ENCODE results near the gene OR2AE1. TPM values are rescaled to one million over a fixed set of nuclear protein-coding genes. Genes with fewer than 3 reads are reported as not detected.

Gene OR2AE1
- total RNA-seq, 1 experiment from 2014 or later, result not detected

DNA sequence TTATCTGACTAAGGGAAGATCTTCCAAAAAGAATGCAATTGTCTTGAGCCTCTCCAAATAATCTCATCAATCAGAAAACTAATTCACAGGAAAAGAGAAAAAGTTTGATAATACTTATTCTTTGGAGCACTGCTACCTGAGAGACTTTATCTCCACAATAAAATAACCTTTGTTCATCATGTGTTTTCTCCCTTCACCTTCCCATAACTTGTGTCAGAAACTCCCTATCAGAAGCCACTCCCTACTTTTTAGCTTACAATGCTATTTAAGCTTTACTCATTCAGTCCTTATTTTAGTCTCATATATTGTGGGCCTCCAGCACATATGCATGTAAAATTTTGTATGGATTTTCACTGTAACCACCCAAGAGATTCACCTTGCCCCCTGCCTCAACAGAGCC, 48.0 kb downstream of the OR2AE1 start:
- ChIA-PET POLR2A (ENCODE audit: unreplicated experiment) (no interaction called here), CTCF (no interaction called here)
- Histone ChIP-seq H3K27ac (no peak overlapping the region), H3K27me3 (ENCODE audit: insufficient read depth, low read depth) (peaks cover 6% of the 10 kb centered on the region; the same call in 1 of the 2 replicates), H3K4me1 (replicated peaks; ENCODE audit: insufficient read depth) (peaks cover 16% of the 10 kb centered on the region), H3K4me2 (no peak overlapping the region), H4K20me1 (ENCODE audit: insufficient read depth) (no peaks in the 10 kb centered on the region), H3K9me2 (ENCODE audit: insufficient read depth) (no peaks in the 10 kb centered on the region), H3K4me3 (no peak overlapping the region), H3F3A (ENCODE audit: insufficient read depth, low read depth) (peaks cover 8% of the 10 kb centered on the region; the same call in 1 of the 2 replicates), H3K36me3 (ENCODE audit: low read depth) (no peaks in the 10 kb centered on the region), H3K9me3 (ENCODE audit: insufficient read depth, low read depth) (no peaks in the 10 kb centered on the region), H3K79me2 (ENCODE audit: low read depth) (no peaks in the 10 kb centered on the region), H2AFZ (no peak overlapping the region)
- intact Hi-C loops (cut with micrococcal nuclease; ENCODE audit: unreplicated experiment), result no loop called here
- TF ChIP-seq, protein P1, sequence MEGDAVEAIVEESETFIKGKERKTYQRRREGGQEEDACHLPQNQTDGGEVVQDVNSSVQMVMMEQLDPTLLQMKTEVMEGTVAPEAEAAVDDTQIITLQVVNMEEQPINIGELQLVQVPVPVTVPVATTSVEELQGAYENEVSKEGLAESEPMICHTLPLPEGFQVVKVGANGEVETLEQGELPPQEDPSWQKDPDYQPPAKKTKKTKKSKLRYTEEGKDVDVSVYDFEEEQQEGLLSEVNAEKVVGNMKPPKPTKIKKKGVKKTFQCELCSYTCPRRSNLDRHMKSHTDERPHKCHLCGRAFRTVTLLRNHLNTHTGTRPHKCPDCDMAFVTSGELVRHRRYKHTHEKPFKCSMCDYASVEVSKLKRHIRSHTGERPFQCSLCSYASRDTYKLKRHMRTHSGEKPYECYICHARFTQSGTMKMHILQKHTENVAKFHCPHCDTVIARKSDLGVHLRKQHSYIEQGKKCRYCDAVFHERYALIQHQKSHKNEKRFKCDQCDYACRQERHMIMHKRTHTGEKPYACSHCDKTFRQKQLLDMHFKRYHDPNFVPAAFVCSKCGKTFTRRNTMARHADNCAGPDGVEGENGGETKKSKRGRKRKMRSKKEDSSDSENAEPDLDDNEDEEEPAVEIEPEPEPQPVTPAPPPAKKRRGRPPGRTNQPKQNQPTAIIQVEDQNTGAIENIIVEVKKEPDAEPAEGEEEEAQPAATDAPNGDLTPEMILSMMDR (conservative IDR thresholded peaks at IDR 0.05), result no peak
- no peak for TF ChIP-seq EZH2 (IDR thresholded peaks at IDR 0.05; ENCODE audit: low read depth)
- BruUV-seq (replicated peaks), result no TSS peak
- no peak for DNase-seq

DNA sequence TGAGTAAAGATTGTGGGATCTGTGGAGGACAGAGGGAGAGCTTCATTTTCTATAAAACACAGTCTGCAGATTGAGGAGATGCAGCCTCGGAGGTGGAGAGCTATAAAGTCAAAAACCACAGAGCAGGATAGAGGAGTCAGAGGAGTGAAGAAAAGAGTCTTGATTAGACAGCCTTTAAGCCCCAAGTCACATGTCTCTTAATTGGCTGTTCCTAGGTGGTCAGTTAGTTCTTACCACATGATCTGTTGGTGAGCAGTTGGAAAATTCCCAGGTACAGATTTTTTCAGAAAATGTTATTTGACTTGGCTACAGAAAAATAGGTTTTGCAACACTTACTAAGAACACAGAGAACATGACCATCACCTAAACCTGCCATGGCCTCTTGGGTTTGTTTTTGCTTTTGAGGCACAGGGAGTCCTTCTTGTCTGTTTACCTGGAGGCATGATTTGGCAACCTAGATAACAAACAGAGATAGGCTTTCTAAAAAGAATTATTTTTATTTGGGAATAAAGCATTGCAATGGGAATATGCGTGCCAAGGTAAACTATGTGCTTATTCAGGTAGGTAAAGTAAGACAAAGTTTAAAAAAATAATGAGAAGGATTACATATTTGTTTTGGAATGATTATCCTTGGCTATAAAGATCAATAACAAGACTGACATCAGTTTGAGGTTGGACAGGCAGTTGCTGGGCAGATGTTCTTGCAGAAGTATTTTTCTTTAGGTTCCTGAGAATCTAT, 49.6 kb downstream of the OR2AE1 start:
- intact Hi-C loops (cut with micrococcal nuclease; ENCODE audit: unreplicated experiment), result no loop called here
- ChIA-PET POLR2A (ENCODE audit: unreplicated experiment) (no interaction called here), CTCF (no interaction called here)
- Histone ChIP-seq H3K4me3 (no peak overlapping the region), H3K9me2 (ENCODE audit: insufficient read depth) (no peaks in the 10 kb centered on the region), H4K20me1 (ENCODE audit: insufficient read depth) (no peaks in the 10 kb centered on the region), H2AFZ (no peak overlapping the region), H3K36me3 (ENCODE audit: low read depth) (no peaks in the 10 kb centered on the region), H3F3A (ENCODE audit: insufficient read depth, low read depth) (peaks cover 8% of the 10 kb centered on the region; the same call in 1 of the 2 replicates), H3K27me3 (ENCODE audit: insufficient read depth, low read depth) (peaks cover 6% of the 10 kb centered on the region; the same call in 1 of the 2 replicates), H3K4me2 (0 out of 2 replicates have a peak overlapping the region, but pooled peaks have one; percentile 0), H3K9me3 (ENCODE audit: insufficient read depth, low read depth) (no peaks in the 10 kb centered on the region), H3K79me2 (ENCODE audit: low read depth) (no peaks in the 10 kb centered on the region), H3K27ac (no peak overlapping the region), H3K4me1 (replicated peaks; ENCODE audit: insufficient read depth) (peaks cover 16% of the 10 kb centered on the region)
- peak in 1 of 2 experiments; percentile 53 for DNase-seq
- no TSS peak for BruUV-seq (replicated peaks)
- TF ChIP-seq EZH2 (IDR thresholded peaks at IDR 0.05; ENCODE audit: low read depth), result no peak
- TF ChIP-seq, protein P1 (conservative IDR thresholded peaks at IDR 0.05), result no peak

Other genes with a start within 250 kb of the OR2AE1 start
- gene CYP3A5, start 197.0 kb downstream of the OR2AE1 start, total RNA-seq (2021), result 2.0 and 3.2 TPM in 2 replicates
- gene CYP3A7, start 141.8 kb downstream of the OR2AE1 start, total RNA-seq (2021), result not detected in 2 replicates
- gene CYP3A4, start 92.8 kb downstream of the OR2AE1 start, total RNA-seq (2021), result not detected in 2 replicates
- not detected in 2 replicates for gene CYP3A43, start 49.0 kb downstream of the OR2AE1 start, total RNA-seq (2021)
- gene TRIM4, start 42.5 kb upstream of the OR2AE1 start, total RNA-seq (2021), result 34.0 and 35.8 TPM in 2 replicates
- gene GJC3, start 52.6 kb upstream of the OR2AE1 start, total RNA-seq (2021), result not detected in 2 replicates
- gene AZGP1, start 99.0 kb upstream of the OR2AE1 start, total RNA-seq (2021), result 0.70 TPM in 1 of 2 replicates, not detected in the other
- 69.4 and 70.3 TPM in 2 replicates for gene ZKSCAN1, start 138.6 kb upstream of the OR2AE1 start, total RNA-seq (2021)
- gene ZSCAN21, start 172.7 kb upstream of the OR2AE1 start, total RNA-seq (2021), result 8.9 and 9.7 TPM in 2 replicates
- gene ZNF3, start 204.7 kb upstream of the OR2AE1 start, total RNA-seq (2021), result 35.2 and 39.0 TPM in 2 replicates
- 120 and 145 TPM in 2 replicates for gene COPS6, start 211.9 kb upstream of the OR2AE1 start, total RNA-seq (2021)
- 195 and 238 TPM in 2 replicates for gene MCM7, start 224.4 kb upstream of the OR2AE1 start, total RNA-seq (2021)
- 18.1 and 26.2 TPM in 2 replicates for gene AP4M1, start 224.6 kb upstream of the OR2AE1 start, total RNA-seq (2021)
- 91.4 and 108 TPM in 2 replicates for gene TAF6, start 242.3 kb upstream of the OR2AE1 start, total RNA-seq (2021)
- gene CNPY4, start 242.6 kb upstream of the OR2AE1 start, total RNA-seq (2021), result 10.3 and 10.5 TPM in 2 replicates
- gene MBLAC1, start 249.9 kb upstream of the OR2AE1 start, total RNA-seq (2021), result 0.70 and 1.4 TPM in 2 replicates

All from PC-9 (cell line).